HepG2 (cell line): ENCODE measurements around the gene DNAJB2. TPM values are rescaled to one million over a fixed set of nuclear protein-coding genes. Genes with fewer than 3 reads are reported as not detected.

Experiments used
- ELF4 ChIP-seq: sonication (generic); formaldehyde crosslinking; IDR thresholded peaks from 2 replicates; pipeline ENCODE4 v1.5.0; 2020; ENCODE audit warnings: missing genetic modification reagents, mild to moderate bottlenecking, moderate library complexity, borderline replicate concordance
- FLYWCH1 ChIP-seq: sonication (generic); formaldehyde crosslinking; IDR thresholded peaks from 2 replicates; pipeline ENCODE4 v1.8.1; 2023; ENCODE audit warnings: mild to moderate bottlenecking, missing genetic modification reagents
- IRF2 ChIP-seq: IDR thresholded peaks from 2 replicates; pipeline ENCODE4 v1.6.1; 2018; ENCODE audit warnings: missing genetic modification reagents, missing compliant biosample characterization
- MAZ ChIP-seq, 2 experiments: sonication (generic) in 1 of 2; formaldehyde crosslinking in 1 of 2; IDR thresholded peaks; 2 replicates each; pipeline versions ENCODE4 v1.5.0 to v1.6.1; 2012 to 2020; ENCODE audit warnings: low read depth in 2 of 2, mild to moderate bottlenecking in 2 of 2, borderline replicate concordance in 1 of 2, improper control_type of control experiment in 1 of 2, low read length in 1 of 2, missing genetic modification reagents in 1 of 2, moderate library complexity in 1 of 2
- MTF2 ChIP-seq: sonication (generic); formaldehyde crosslinking; IDR thresholded peaks from 2 replicates; pipeline ENCODE4 v1.5.0; 2020; ENCODE audit warnings: missing genetic modification reagents, borderline replicate concordance
- NFYC ChIP-seq: IDR thresholded peaks from 2 replicates; pipeline ENCODE4 v1.6.1; 2016; ENCODE audit warnings: missing genetic modification reagents, missing compliant biosample characterization
- NR2F6 ChIP-seq, 2 experiments: IDR thresholded peaks; 2 replicates each; pipeline ENCODE4 v1.6.1; 2016; ENCODE audit warnings: antibody characterized with exemption in 1 of 2, mild to moderate bottlenecking in 1 of 2
- RAD51 ChIP-seq: fragments of 450-650 bp; IDR thresholded peaks from 2 replicates; pipeline ENCODE4 v1.6.1; 2016; ENCODE audit warnings: borderline replicate concordance
- RELA ChIP-seq: sonication (generic); formaldehyde crosslinking; IDR thresholded peaks from 2 replicates; pipeline ENCODE4 v1.4.0; 2020; ENCODE audit warnings: missing genetic modification reagents
- SNRNP70 ChIP-seq: fragments of 200-400 bp; formaldehyde crosslinking; IDR thresholded peaks from 2 replicates; pipeline ENCODE4 v1.6.1; 2017; ENCODE audit warnings: mild to moderate bottlenecking, low read depth, low read length, moderate library complexity
- TBL1XR1 ChIP-seq: fragments of 150-350 bp; IDR thresholded peaks from 2 replicates; pipeline ENCODE4 v1.6.1; 2014; ENCODE audit warnings: borderline replicate concordance, low read length; ENCODE audit not compliant: partially characterized antibody
- ZFP36 ChIP-seq: fragments of 150-350 bp; IDR thresholded peaks from 2 replicates; pipeline ENCODE4 v1.6.1; 2018; ENCODE audit warnings: borderline replicate concordance, low read length, low read depth; ENCODE audit not compliant: partially characterized antibody
- ZNF296 ChIP-seq: sonication (generic); formaldehyde crosslinking; conservative IDR thresholded peaks from 2 replicates; pipeline ENCODE4 v1.5.0; 2020; ENCODE audit warnings: mild to moderate bottlenecking, missing genetic modification reagents
- ZNF331 ChIP-seq: sonication (generic); formaldehyde crosslinking; IDR thresholded peaks from 2 replicates; pipeline ENCODE4 v1.4.0; 2020; ENCODE audit warnings: missing genetic modification reagents
- ZNF383 ChIP-seq: sonication (generic); formaldehyde crosslinking; IDR thresholded peaks from 2 replicates; pipeline ENCODE4 v1.4.0; 2020; ENCODE audit warnings: missing genetic modification reagents, mild to moderate bottlenecking, borderline replicate concordance
- ZNF530 ChIP-seq: sonication (generic); formaldehyde crosslinking; IDR thresholded peaks from 2 replicates; pipeline ENCODE4 v1.5.0; 2020; ENCODE audit warnings: low read depth, mild to moderate bottlenecking, missing genetic modification reagents
- ZNF572 ChIP-seq: sonication (generic); formaldehyde crosslinking; IDR thresholded peaks from 2 replicates; pipeline ENCODE4 v1.5.1; 2020; ENCODE audit warnings: mild to moderate bottlenecking, missing genetic modification reagents
- polyA plus RNA-seq, 8 experiments: library from polyadenylated mRNA; depleted of rRNA in 3 of 8; stranded (reverse) in 7 of 8; unstranded in 1 of 8; fragments of >200 nt; fragmentation: Illumina TruSeq in 4 of 8; extraction: Trizol in 4 of 8; gene quantifications; 2 replicates each; pipeline versions ENCODE4 v1.2.1 to v1.2.3, GENCODE V29; 2011 to 2016; ENCODE audit warnings: low read depth in 4 of 8, missing spikeins in 1 of 8, mixed read lengths in 1 of 8; ENCODE audit not compliant: insufficient read depth in 1 of 8
- total RNA-seq, 5 experiments: library from RNA; depleted of rRNA; stranded (reverse); fragments of >200 nt; fragmentation: Illumina TruSeq; extraction: Trizol; gene quantifications; 2 replicates each; pipeline ENCODE4 v1.2.3, GENCODE V29; 2016; ENCODE audit warnings: low read depth in 1 of 5
- TF ChIP-seq, protein P1 (sequence below): sonication (generic); formaldehyde crosslinking; IDR thresholded peaks from 2 replicates; pipeline ENCODE4 v1.4.0; 2020; ENCODE audit warnings: low read depth, missing genetic modification reagents
- TF ChIP-seq, protein P2 (sequence below): sonication (generic); formaldehyde crosslinking; IDR thresholded peaks from 2 replicates; pipeline ENCODE4 v1.8.1; 2022; ENCODE audit warnings: low read depth, mild to moderate bottlenecking, missing genetic modification reagents
- TF ChIP-seq, protein P3 (sequence below): sonication (generic); formaldehyde crosslinking; IDR thresholded peaks from 2 replicates; pipeline ENCODE4 v1.5.1; 2020; ENCODE audit warnings: missing genetic modification reagents, mild to moderate bottlenecking, borderline replicate concordance

DNAJB2 gene
- total and polyA plus RNA-seq, 2 of the 13 experiments (the other 11 are each of a cell fraction or from before 2014, with no cell fraction given), result 21.3 to 31.1 TPM

DNA sequence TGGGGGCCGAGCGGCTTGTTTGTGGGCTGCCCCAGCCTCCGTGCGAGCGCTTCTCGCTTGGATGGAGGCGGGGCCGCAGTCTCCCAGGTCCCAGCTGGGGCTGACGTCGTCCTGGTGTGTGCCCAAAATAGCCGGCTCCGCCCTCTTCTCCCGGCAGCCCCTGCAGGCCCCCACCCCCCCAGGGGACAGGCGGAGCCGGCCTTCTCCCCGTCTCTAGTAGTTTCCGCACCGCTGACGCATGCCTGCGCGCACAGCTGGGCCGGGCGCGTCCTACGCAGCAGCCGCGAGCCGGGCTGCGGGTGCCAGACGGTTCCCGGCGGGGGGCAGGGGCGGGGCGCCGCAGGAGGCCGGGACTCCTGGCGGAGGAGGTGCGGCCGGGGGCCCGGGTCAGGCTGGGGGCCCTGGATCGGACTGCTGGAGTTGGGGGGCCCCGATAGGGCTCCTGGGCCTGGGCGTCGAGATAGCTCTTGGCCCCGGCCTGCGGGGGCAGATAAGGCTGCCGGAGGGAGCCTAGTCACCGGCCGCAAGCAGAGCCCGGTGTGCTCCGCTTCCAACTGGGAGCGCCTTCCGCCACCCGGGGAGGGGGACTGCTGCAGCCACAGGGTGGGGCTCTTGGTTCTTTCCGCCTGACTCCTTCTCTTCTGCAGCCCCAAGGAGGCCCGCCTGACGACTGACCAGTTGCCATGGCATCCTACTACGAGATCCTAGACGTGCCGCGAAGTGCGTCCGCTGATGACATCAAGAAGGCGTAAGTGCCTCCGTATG is at the start of gene DNAJB2 (continued):
- TF ChIP-seq, protein P1, sequence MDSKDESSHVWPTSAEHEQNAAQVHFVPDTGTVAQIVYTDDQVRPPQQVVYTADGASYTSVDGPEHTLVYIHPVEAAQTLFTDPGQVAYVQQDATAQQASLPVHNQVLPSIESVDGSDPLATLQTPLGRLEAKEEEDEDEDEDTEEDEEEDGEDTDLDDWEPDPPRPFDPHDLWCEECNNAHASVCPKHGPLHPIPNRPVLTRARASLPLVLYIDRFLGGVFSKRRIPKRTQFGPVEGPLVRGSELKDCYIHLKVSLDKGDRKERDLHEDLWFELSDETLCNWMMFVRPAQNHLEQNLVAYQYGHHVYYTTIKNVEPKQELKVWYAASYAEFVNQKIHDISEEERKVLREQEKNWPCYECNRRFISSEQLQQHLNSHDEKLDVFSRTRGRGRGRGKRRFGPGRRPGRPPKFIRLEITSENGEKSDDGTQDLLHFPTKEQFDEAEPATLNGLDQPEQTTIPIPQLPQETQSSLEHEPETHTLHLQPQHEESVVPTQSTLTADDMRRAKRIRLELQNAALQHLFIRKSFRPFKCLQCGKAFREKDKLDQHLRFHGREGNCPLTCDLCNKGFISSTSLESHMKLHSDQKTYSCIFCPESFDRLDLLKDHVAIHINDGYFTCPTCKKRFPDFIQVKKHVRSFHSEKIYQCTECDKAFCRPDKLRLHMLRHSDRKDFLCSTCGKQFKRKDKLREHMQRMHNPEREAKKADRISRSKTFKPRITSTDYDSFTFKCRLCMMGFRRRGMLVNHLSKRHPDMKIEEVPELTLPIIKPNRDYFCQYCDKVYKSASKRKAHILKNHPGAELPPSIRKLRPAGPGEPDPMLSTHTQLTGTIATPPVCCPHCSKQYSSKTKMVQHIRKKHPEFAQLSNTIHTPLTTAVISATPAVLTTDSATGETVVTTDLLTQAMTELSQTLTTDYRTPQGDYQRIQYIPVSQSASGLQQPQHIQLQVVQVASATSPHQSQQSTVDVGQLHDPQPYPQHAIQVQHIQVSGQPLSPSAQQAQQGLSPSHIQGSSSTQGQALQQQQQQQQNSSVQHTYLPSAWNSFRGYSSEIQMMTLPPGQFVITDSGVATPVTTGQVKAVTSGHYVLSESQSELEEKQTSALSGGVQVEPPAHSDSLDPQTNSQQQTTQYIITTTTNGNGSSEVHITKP (CRISPR knock-in tag), result no peak
- TF ChIP-seq RAD51 (no peak), ZNF530 (no peak), ZNF296 (CRISPR knock-in tag) (no peak; the same call in 1 of the 2 replicates), RELA (CRISPR knock-in tag) (peak; percentile 89; the same call in 1 of the 2 replicates), TBL1XR1 (peak; percentile 31), SNRNP70 (no peak), ZNF331 (peak; percentile 78; the same call in 1 of the 2 replicates), ZNF572 (CRISPR knock-in tag) (no peak), ZFP36 (no peak), ELF4 (CRISPR knock-in tag) (no peak), ZNF383 (CRISPR knock-in tag) (no peak), NR2F6 (IDR thresholded peaks at IDR 0.05) (no peak), NR2F6 (CRISPR knock-in tag; IDR thresholded peaks at IDR 0.05) (peak; percentile 21; the same call in 1 of the 2 replicates), MAZ (IDR thresholded peaks at IDR 0.05; ENCODE audit: borderline replicate concordance, low read depth, low read length) (peak; percentile 98), MAZ (CRISPR knock-in tag; IDR thresholded peaks at IDR 0.05; ENCODE audit: low read depth) (peak; percentile 99), FLYWCH1 (CRISPR knock-in tag) (no peak), IRF2 (CRISPR knock-in tag) (peak; percentile 67; the same call in 1 of the 2 replicates), MTF2 (CRISPR knock-in tag) (no peak; the same call in 1 of the 2 replicates), NFYC (no peak)
- TF ChIP-seq, protein P2, sequence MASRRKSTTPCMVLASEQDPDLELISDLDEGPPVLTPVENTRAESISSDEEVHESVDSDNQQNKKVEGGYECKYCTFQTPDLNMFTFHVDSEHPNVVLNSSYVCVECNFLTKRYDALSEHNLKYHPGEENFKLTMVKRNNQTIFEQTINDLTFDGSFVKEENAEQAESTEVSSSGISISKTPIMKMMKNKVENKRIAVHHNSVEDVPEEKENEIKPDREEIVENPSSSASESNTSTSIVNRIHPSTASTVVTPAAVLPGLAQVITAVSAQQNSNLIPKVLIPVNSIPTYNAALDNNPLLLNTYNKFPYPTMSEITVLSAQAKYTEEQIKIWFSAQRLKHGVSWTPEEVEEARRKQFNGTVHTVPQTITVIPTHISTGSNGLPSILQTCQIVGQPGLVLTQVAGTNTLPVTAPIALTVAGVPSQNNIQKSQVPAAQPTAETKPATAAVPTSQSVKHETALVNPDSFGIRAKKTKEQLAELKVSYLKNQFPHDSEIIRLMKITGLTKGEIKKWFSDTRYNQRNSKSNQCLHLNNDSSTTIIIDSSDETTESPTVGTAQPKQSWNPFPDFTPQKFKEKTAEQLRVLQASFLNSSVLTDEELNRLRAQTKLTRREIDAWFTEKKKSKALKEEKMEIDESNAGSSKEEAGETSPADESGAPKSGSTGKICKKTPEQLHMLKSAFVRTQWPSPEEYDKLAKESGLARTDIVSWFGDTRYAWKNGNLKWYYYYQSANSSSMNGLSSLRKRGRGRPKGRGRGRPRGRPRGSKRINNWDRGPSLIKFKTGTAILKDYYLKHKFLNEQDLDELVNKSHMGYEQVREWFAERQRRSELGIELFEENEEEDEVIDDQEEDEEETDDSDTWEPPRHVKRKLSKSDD, result peak; percentile 76
- TF ChIP-seq, protein P3, sequence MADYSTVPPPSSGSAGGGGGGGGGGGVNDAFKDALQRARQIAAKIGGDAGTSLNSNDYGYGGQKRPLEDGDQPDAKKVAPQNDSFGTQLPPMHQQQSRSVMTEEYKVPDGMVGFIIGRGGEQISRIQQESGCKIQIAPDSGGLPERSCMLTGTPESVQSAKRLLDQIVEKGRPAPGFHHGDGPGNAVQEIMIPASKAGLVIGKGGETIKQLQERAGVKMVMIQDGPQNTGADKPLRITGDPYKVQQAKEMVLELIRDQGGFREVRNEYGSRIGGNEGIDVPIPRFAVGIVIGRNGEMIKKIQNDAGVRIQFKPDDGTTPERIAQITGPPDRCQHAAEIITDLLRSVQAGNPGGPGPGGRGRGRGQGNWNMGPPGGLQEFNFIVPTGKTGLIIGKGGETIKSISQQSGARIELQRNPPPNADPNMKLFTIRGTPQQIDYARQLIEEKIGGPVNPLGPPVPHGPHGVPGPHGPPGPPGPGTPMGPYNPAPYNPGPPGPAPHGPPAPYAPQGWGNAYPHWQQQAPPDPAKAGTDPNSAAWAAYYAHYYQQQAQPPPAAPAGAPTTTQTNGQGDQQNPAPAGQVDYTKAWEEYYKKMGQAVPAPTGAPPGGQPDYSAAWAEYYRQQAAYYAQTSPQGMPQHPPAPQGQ (CRISPR knock-in tag), result no peak
